Heart right ventricle (tissue), 16 donors: Measurements from ENCODE around the gene CLHC1. TPM values are rescaled to one million over a fixed set of nuclear protein-coding genes. Genes with fewer than 3 reads are reported as not detected.
"Not testable (repeated sequence)": the region's sequence is repeated elsewhere in the genome, so short reads cannot be mapped to it uniquely, and the experiment has no call there.

Experiments used
- ATAC-seq, 8 donors: fragments of 200-7000 bp; cut with Tn5 transposase; one replicate each; pipeline ENCODE4 v1.9.1; 2020; ENCODE audit warnings: mild to moderate bottlenecking in 8 of 8, moderate library complexity in 8 of 8, moderate number of reproducible peaks in 1 of 8
- DNase-seq, 2 donors: peaks; one replicate each; pipeline ENCODE4 v3.0.0-alpha.2; 2020
- H3K27ac ChIP-seq, 10 donors: fragments of 200-600 bp; sonication (generic) in 2 of 10; one replicate each; pipeline versions ENCODE4 v1.5.0 to v1.8.0; 2020 to 2022; ENCODE audit warnings: mild to moderate bottlenecking in 3 of 10
- H3K27me3 ChIP-seq, 7 donors: fragments of 200-600 bp; one replicate each; pipeline ENCODE4 v1.8.0; 2021 to 2022; ENCODE audit warnings: mild to moderate bottlenecking in 2 of 7
- H3K36me3 ChIP-seq, 9 donors: fragments of 200-600 bp; sonication (generic) in 1 of 9; one replicate each; pipeline versions ENCODE4 v1.5.0 to v1.8.0; 2020 to 2022; ENCODE audit warnings: mild to moderate bottlenecking in 2 of 9
- H3K4me1 ChIP-seq, 9 donors: fragments of 200-600 bp; sonication (generic) in 1 of 9; one replicate each; pipeline versions ENCODE4 v1.5.0 to v1.8.0; 2020 to 2022; ENCODE audit warnings: mild to moderate bottlenecking in 4 of 9
- H3K4me3 ChIP-seq, 10 donors: fragments of 200-600 bp; sonication (generic) in 2 of 10; one replicate each; pipeline versions ENCODE4 v1.5.0 to v1.8.0; 2020 to 2022; ENCODE audit warnings: mild to moderate bottlenecking in 7 of 10, moderate library complexity in 2 of 10
- H3K9me3 ChIP-seq, 11 donors: fragments of 200-600 bp in 10 of 11; sonication (generic) in 2 of 11; one replicate each; pipeline versions ENCODE4 v1.5.0 to v1.8.0; 2013 to 2022; ENCODE audit warnings: mild to moderate bottlenecking in 2 of 11, control low read depth in 1 of 11, moderate library complexity in 1 of 11
- WGBS, 2 donors: extraction: QIAGEN DNeasy Blood & Tissue Kit; methylation state at CpG; one replicate each; pipeline ENCODE4 v1.1.7; 2013; ENCODE audit warnings: inconsistent platforms in 1 of 2; 5-methylcytosine and 5-hydroxymethylcytosine counted together
- intact Hi-C, 10 donors: fragments of 100-400 bp; cut with DNase I; formaldehyde crosslinking; loops; one replicate each; pipeline versions ENCODE4 v1.11.1 to v1.14.2; 2022
- polyA plus RNA-seq, 2 donors: library from polyadenylated mRNA; stranded (reverse); fragments of 200-250 nt; gene quantifications; one replicate each; pipeline ENCODE4 v1.2.3, GENCODE V29; 2013
- total RNA-seq, 10 donors: library from RNA; stranded (reverse); fragmentation: NEBNext Ultra II Directional in 3 of 10; extraction: Animal tissue kit (Norgen Biotek cat#: 25700) in 3 of 10; gene quantifications; one replicate each; pipeline versions ENCODE4 v1.2.1 to v1.2.4, GENCODE V29; 2021 to 2023
- TF ChIP-seq, protein P1 (sequence below), 9 donors: fragments of 200-600 bp; sonication (generic) in 2 of 9; IDR thresholded peaks; one replicate each; pipeline versions ENCODE4 v1.5.0 to v1.8.0; 2021 to 2022; ENCODE audit warnings: antibody characterized with exemption in 9 of 9, mild to moderate bottlenecking in 5 of 9, moderate library complexity in 1 of 9
- donor health status: Arrhythmogenic right ventricular cardiomyopathy.
- donor health status: ischemic (EF 13 %, LVEDD 7.1; RV severe dilation, severe dysfunction).
- donor health status: healthy with polysubstance abuse.
- donor health status: DM: no; HTN: yes; CAD: no.
- donor health status: DM: no; HTN: no; CAD: no.
- donor health status: ischemic (EF 25% LVEDD 6.9; RV normal size, moderate dysfunction).
- donor health status: ischemic (EF 25% LVEDD 5.7; RV mildly dilated, moderate dysfunction).
- donor health status: healthy.
- donor health status: DM: yes; HTN: yes; CAD: no.
- donor health status: Ischemic cardiomyopathy.
- donor health status: ischemic (EF 35%, LVEDD 5.7; RV mildly dilated, moderate dysfunction).
- donor health status: nonischemic (EF 11% LVEDD 7.7; RV severe dilation, severe dysfunction).
- donor health status: DM: yes; HTN: yes; CAD: no.
- donor health status: PGD.
- donor health status: ischemic (EF 29% LVEDD 5.4; RV normal size, mild dysfunction).
- donor health status: nonischemic (EF 23%, LVEDD 6.1; RV moderate dilation, normal function).

The CLHC1 gene
- total and polyA plus RNA-seq, 12 donors = 1.7 to 9.7 (median 6.3) TPM

DNA sequence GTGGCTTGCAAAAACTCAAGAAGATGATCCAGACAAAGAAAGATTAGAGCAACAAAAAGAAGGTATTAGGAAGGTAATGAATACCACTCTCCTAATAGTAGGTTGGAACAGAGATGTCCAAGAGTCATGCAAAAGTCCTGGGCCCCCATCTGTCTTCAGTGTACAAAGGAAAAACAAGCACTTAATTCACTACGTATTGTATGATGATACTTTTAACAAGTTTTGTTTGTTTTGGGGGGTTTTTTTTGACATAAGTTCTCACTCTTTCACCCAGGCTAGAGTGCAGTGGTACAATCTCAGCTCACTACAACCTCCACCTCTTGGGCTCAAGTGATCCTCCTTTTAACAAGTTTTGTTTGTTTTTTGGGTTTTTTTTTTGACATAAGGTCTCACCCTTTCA lies 101.2 kb downstream of the CLHC1 start:
- no peak for ATAC-seq
- 85 to 89% methylated on average over 1 of the region's 1 CpG for WGBS, 2 donors
- TF ChIP-seq, protein P1, sequence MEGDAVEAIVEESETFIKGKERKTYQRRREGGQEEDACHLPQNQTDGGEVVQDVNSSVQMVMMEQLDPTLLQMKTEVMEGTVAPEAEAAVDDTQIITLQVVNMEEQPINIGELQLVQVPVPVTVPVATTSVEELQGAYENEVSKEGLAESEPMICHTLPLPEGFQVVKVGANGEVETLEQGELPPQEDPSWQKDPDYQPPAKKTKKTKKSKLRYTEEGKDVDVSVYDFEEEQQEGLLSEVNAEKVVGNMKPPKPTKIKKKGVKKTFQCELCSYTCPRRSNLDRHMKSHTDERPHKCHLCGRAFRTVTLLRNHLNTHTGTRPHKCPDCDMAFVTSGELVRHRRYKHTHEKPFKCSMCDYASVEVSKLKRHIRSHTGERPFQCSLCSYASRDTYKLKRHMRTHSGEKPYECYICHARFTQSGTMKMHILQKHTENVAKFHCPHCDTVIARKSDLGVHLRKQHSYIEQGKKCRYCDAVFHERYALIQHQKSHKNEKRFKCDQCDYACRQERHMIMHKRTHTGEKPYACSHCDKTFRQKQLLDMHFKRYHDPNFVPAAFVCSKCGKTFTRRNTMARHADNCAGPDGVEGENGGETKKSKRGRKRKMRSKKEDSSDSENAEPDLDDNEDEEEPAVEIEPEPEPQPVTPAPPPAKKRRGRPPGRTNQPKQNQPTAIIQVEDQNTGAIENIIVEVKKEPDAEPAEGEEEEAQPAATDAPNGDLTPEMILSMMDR (IDR thresholded peaks at IDR 0.05) = no peak
- Histone ChIP-seq H3K27me3 (no peaks in the 10 kb centered on the region), H3K27ac (no peak overlapping the region), H3K4me1 (peaks cover 0 to 20% (median 6%) of the 10 kb centered on the region in 9 donors), H3K4me3 (no peak overlapping the region), H3K9me3 (no peaks in the 10 kb centered on the region), H3K36me3 (no peaks in the 10 kb centered on the region)
- no peak for DNase-seq
- intact Hi-C loops = no loop called here

DNA sequence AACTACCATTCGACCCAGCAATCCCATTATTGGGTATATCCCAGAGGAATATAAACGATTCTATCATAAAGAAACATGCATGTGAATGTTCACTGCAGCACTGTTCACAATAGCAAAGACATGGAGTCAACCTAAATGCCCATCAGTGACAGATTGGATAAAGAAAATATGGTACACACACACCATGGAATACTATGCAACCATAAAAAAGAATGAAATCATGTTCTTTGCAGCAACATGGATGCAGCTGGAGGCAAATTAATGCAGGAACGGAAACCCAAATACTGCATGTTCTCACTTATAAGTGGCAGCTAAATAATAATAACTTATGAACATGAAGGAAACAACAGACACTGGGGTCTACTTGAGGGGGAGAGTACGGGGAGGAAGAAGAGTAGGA lies 105.5 kb downstream of the CLHC1 start:
- H3K36me3 ChIP-seq, intact Hi-C loops: not testable (repeated sequence)
- 95 to 98% methylated on average over 4 of the region's 4 CpGs for WGBS, 2 donors

More for the DNA sequence above, 105.5 kb downstream of the CLHC1 start:
- H3K9me3 ChIP-seq, DNase-seq, H3K4me3 ChIP-seq, H3K27me3 ChIP-seq, ATAC-seq, H3K27ac ChIP-seq: not testable (repeated sequence)
- H3K4me1 ChIP-seq = peaks cover 0 to 12% (median 5%) of the 10 kb centered on the region in 9 donors

Other genes with a start within 250 kb of the CLHC1 start
- 100 to 1,000 TPM in 5 of 10 donors, 10 to 100 TPM in 5; 40.6 to 163 (median 95.3) TPM for gene RTN4, start 181.8 kb downstream of the CLHC1 start, total RNA-seq
- gene RTN4, start 181.8 kb downstream of the CLHC1 start, polyA plus RNA-seq = 100 to 1,000 TPM in 1 of 2 donors, 10 to 100 TPM in 1; 82.8 to 126 TPM
- gene RPS27A, start 395 bp upstream of the CLHC1 start, total RNA-seq = 100 to 1,000 TPM; 365 to 520 (median 408) TPM
- gene RPS27A, start 395 bp upstream of the CLHC1 start, polyA plus RNA-seq = 1,000 to 10,000 TPM in 1 of 2 donors, 100 to 1,000 TPM in 1; 679 to 1,979 TPM
- gene MTIF2, start 36.9 kb upstream of the CLHC1 start, total RNA-seq = 10 to 100 TPM; 39.7 to 59.3 (median 50.0) TPM
- gene MTIF2, start 36.9 kb upstream of the CLHC1 start, polyA plus RNA-seq = 10 to 100 TPM; 26.2 to 26.9 TPM
- gene CCDC88A, start 187.6 kb upstream of the CLHC1 start, total RNA-seq = 10 to 100 TPM; 18.6 to 30.0 (median 22.6) TPM
- gene CCDC88A, start 187.6 kb upstream of the CLHC1 start, polyA plus RNA-seq = 10 to 100 TPM in 1 of 2 donors, 1 to 10 TPM in 1; 7.8 to 45.4 TPM